DMS153 treated with DMSO at 0.1 percent for 48 hours (cell line): ENCODE data around the gene RNF13.
"Not testable (repeated sequence)": the region's sequence is repeated elsewhere in the genome, so short reads cannot be mapped to it uniquely, and the experiment has no call there.

Experiments
- DNase-seq: peaks from one replicate; lab custom pipeline; 2025; ENCODE audit not compliant: unreplicated experiment; lab: John Stamatoyannopoulos, UW

RNF13 gene

GRCh38 chr3:149800693-149801092, 12.3 kb upstream of the RNF13 start:
- DNase-seq, result no peak

GRCh38 chr3:149801195-149801594, 11.8 kb upstream of the RNF13 start:
- DNase-seq, result no peak

- no peak for DNase-seq
Observed at GRCh38 chr3:149801639-149802038, 11.4 kb upstream of the RNF13 start.

- no peak for DNase-seq
Observed at GRCh38 chr3:149806171-149806778, 6.7 kb upstream of the RNF13 start.

GRCh38 chr3:149808209-149808829, 4.7 kb upstream of the RNF13 start:
- peak; percentile 31 for DNase-seq

- DNase-seq, result no peak
Observed at GRCh38 chr3:149809699-149810098, 3.3 kb upstream of the RNF13 start.

- no peak for DNase-seq
Observed at GRCh38 chr3:149810846-149811245, 2.2 kb upstream of the RNF13 start.

GRCh38 chr3:149812165-149812605, 830 bp upstream of the RNF13 start:
- no peak for DNase-seq

- no peak for DNase-seq
Observed at GRCh38 chr3:149813367-149814281, 609 bp downstream of the RNF13 start.

- no peak for DNase-seq
Observed at GRCh38 chr3:149815321-149815720, 2.3 kb downstream of the RNF13 start.

GRCh38 chr3:149815728-149816127, 2.7 kb downstream of the RNF13 start:
- no peak for DNase-seq

GRCh38 chr3:149816311-149816710, 3.3 kb downstream of the RNF13 start:
- no peak for DNase-seq

GRCh38 chr3:149816986-149817385, 4.0 kb downstream of the RNF13 start:
- no peak for DNase-seq

- no peak for DNase-seq
Observed at GRCh38 chr3:149819432-149819831, 6.4 kb downstream of the RNF13 start.

GRCh38 chr3:149820183-149820582, 7.2 kb downstream of the RNF13 start:
- DNase-seq, result no peak

GRCh38 chr3:149826636-149827035, 13.6 kb downstream of the RNF13 start:
- DNase-seq, result no peak

GRCh38 chr3:149828390-149828789, 15.4 kb downstream of the RNF13 start:
- DNase-seq, result no peak

GRCh38 chr3:149829631-149830030, 16.6 kb downstream of the RNF13 start:
- not testable (repeated sequence) for DNase-seq

- DNase-seq, result no peak
Observed at GRCh38 chr3:149830902-149831301, 17.9 kb downstream of the RNF13 start.

- no peak for DNase-seq
Observed at GRCh38 chr3:149831321-149831720, 18.3 kb downstream of the RNF13 start.

GRCh38 chr3:149832086-149832485, 19.1 kb downstream of the RNF13 start:
- no peak for DNase-seq

- DNase-seq, result no peak
Observed at GRCh38 chr3:149833241-149833640, 20.2 kb downstream of the RNF13 start.
